Heart left ventricle (tissue), 13 donors: ENCODE results near the gene TLE4.
"Not testable (repeated sequence)": the region's sequence is repeated elsewhere in the genome, so short reads cannot be mapped to it uniquely, and the experiment has no call there.

ENCODE experiments used
- POLR2A ChIP-seq, 2 donors: fragments of 450-650 bp; IDR thresholded peaks; one replicate each; pipeline ENCODE4 v1.6.1; 2017; ENCODE audit warnings: antibody characterized with exemption in 2 of 2, mild to moderate bottlenecking in 2 of 2, moderate library complexity in 2 of 2
- TF ChIP-seq, protein P1 (sequence below), 12 donors: fragments of 200-600 bp; sonication (generic) in 4 of 12; IDR thresholded peaks; one replicate each; pipeline versions ENCODE4 v1.5.0 to v1.8.0; 2018 to 2022; ENCODE audit warnings: antibody characterized with exemption in 12 of 12, mild to moderate bottlenecking in 5 of 12
- donor health status: ischemic (EF 13 %, LVEDD 7.1; RV severe dilation, severe dysfunction).
- donor health status: DM: no; HTN: yes; CAD: no.
- donor health status: DM: no; HTN: no; CAD: no.
- donor health status: ischemic (EF 25% LVEDD 6.9; RV normal size, moderate dysfunction).
- donor health status: ischemic (EF 25% LVEDD 5.7; RV mildly dilated, moderate dysfunction).
- donor health status: ischemic (EF 35%, LVEDD 5.7; RV mildly dilated, moderate dysfunction).
- donor health status: nonischemic (EF 11% LVEDD 7.7; RV severe dilation, severe dysfunction).
- donor health status: DM: yes; HTN: yes; CAD: no.
- donor health status: PGD.
- donor health status: ischemic (EF 29% LVEDD 5.4; RV normal size, mild dysfunction).
- donor health status: nonischemic (EF 23%, LVEDD 6.1; RV moderate dilation, normal function).

DNA sequence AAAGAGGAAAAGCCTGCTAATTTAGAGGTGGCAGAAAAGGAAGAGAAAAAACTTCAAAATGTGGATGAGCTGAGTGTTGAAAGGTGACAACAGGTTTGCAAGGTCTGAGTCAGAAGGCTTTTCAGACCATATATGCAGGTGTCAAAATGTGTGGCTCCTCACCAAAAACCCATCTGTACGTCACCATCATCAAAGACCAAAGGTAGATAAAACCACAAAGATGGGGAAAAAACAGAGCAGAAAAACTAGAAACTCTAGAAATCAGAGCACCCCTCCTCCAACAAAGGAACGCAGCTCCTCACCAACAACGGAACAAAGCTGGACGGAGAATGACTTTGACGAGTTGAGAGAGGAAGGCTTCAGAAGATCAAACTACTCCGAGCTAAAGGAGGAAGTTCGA, 27.4 kb upstream of the TLE4 start:
- TF ChIP-seq, protein P1, sequence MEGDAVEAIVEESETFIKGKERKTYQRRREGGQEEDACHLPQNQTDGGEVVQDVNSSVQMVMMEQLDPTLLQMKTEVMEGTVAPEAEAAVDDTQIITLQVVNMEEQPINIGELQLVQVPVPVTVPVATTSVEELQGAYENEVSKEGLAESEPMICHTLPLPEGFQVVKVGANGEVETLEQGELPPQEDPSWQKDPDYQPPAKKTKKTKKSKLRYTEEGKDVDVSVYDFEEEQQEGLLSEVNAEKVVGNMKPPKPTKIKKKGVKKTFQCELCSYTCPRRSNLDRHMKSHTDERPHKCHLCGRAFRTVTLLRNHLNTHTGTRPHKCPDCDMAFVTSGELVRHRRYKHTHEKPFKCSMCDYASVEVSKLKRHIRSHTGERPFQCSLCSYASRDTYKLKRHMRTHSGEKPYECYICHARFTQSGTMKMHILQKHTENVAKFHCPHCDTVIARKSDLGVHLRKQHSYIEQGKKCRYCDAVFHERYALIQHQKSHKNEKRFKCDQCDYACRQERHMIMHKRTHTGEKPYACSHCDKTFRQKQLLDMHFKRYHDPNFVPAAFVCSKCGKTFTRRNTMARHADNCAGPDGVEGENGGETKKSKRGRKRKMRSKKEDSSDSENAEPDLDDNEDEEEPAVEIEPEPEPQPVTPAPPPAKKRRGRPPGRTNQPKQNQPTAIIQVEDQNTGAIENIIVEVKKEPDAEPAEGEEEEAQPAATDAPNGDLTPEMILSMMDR (IDR thresholded peaks at IDR 0.05) = not testable (repeated sequence)
- TF ChIP-seq POLR2A (IDR thresholded peaks at IDR 0.05) = not testable (repeated sequence)
